GM12873 (cell line): ENCODE measurements around the gene MYL7.

Source experiments
- TF ChIP-seq, protein P1 (sequence below): IDR thresholded peaks from 2 replicates; pipeline ENCODE4 v1.5.1; 2012; ENCODE audit warnings: low read depth, mild to moderate bottlenecking, moderate library complexity, low read length, control low read depth; ENCODE audit not compliant: insufficient read depth; ENCODE audit errors: missing control alignments

The MYL7 gene

DNA sequence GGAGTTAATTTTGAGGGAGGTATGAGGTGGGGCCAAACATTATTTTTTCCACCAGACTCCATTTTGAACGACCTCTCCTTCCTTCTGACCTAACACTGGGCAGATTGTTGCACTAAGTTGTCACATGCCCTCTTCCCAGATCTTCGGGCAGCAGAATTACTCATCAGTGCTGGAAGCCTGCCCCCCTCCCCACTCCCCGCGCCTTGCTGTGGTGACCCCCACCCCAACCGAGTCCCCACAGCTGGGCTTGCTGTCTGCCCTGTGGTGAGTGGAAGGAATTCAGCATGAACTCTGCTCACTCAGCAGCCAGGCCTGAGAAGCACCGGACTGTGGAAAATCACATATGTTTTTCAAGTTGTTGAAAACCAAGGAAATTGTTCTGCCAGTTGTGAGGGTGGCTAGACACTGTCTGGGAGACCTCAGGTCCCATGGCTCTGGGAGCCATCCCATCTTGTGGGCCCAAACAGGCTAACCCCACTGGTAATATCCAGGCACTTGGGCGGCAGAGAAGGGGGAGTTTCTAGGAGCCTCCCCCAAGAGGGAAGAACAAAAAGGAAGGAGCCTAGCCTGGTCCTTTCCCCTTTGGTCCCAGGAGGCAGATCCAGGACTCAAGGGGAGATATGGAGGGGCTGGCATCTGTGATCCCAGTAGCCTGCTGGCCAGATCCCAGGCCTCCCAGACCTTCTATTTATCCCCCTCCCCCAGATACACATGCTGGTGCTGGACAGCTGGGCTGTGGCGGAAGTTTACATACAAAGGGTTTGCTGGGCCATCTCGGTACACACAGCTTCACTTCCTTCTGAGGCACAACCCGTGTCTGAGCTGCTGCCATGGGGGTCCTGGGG lies 40.5 kb downstream of the MYL7 start:
- TF ChIP-seq, protein P1, sequence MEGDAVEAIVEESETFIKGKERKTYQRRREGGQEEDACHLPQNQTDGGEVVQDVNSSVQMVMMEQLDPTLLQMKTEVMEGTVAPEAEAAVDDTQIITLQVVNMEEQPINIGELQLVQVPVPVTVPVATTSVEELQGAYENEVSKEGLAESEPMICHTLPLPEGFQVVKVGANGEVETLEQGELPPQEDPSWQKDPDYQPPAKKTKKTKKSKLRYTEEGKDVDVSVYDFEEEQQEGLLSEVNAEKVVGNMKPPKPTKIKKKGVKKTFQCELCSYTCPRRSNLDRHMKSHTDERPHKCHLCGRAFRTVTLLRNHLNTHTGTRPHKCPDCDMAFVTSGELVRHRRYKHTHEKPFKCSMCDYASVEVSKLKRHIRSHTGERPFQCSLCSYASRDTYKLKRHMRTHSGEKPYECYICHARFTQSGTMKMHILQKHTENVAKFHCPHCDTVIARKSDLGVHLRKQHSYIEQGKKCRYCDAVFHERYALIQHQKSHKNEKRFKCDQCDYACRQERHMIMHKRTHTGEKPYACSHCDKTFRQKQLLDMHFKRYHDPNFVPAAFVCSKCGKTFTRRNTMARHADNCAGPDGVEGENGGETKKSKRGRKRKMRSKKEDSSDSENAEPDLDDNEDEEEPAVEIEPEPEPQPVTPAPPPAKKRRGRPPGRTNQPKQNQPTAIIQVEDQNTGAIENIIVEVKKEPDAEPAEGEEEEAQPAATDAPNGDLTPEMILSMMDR, result no peak

DNA sequence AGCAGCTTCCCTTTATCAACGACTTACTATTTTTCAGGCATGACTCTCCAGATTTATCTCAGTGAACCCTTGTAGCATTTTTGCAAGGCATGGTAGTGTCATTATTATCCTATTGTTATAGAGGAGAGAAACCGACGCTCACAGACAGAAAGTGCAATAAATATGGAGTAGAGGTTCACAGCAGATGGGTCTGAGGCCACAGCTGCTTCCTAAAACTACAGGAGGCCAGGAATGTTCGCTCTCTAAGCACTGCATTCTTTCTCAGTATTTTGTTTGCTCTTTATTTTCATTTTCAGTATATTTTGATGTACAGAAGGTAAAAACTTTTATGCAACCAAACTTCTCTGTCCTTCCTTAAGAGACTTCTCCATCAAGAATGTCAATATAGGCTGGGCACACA lies 41.5 kb downstream of the MYL7 start:
- TF ChIP-seq, protein P1, result no peak

DNA sequence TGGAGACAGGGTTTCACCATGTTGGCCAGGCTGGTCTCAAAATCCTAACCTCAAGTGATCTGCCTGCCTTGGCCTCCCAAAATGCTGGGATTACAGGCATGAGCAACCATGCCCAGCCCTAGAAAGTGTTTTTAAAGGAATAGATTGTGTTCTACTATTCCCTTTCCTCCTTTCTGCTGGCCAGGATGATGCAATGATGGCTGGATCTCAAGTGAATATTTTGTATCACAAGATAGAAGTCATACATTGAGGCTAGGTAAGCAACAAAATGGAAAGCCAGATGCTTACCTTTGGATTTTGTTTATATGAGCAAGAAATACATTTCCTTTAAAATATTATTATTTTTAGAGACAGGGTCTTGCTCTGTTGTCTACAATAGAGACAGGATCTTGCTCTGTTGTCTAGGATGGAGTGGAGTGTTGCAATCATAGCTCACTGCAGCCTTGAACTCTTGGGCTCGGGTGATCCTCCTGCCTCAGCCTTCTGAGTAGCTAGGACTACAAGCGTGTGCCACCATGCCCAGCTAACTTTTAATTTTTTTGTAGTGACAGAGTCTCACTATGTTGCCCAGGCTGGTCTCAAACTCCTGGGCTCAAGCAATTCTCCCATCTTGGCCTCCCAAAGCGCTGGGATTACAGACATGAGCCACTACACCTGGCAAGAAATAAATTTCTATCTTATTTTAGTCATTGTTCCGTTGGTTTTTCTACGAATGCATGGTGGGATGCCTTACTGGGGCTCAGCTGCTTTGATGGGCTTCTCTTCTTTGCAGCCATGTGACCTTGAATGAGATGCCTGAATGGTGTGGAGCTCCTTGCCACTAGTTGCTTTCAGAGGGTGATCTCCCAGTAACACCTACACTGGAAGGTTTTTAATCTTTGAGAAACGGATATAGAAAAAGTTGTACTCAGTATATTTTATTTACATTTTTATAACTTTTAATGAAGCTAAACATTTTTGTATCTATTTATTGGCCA lies 42.8 kb downstream of the MYL7 start:
- TF ChIP-seq, protein P1, result no peak

DNA sequence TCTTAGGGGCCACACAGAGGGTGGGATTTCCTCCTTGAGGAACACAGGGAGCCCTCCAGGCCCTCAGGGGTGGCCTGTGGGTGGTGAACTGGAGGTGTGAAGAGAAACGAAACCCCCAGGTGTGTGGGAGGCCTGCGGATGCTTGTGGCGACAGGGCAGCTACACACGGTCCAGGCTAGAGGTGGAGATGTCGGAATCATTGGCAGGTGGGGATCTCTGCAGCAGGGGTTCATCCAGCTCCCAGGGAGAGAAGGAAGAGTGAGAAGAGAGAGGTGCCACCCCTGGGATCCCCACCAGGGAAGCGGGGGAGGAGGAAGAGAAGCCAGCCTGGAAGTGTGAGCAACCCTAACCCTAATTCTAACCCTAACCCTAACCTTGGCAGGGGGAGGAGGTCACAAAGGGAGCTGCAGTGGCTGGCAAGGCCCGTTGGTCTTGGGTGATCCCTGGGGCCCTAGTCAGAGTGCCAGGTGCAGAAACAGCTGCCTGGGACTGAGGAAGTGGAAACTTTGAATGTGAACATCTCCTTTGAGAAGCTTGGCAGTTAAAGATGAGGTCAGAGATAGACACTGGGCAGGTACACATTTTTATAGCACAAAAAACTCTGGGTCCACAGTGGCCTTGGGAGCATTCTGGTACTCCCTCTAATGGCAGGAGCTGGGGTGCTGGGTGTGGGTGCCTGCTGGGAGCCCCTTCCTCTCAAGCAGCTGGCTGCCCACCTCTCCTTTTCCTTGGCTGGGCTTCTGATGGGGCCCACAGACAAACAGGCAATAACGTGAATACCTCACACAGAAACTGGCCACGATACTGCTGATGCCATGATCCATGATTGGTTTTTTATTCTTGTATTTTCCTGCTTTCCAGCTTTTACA lies 43.8 kb downstream of the MYL7 start:
- TF ChIP-seq, protein P1, result no peak

DNA sequence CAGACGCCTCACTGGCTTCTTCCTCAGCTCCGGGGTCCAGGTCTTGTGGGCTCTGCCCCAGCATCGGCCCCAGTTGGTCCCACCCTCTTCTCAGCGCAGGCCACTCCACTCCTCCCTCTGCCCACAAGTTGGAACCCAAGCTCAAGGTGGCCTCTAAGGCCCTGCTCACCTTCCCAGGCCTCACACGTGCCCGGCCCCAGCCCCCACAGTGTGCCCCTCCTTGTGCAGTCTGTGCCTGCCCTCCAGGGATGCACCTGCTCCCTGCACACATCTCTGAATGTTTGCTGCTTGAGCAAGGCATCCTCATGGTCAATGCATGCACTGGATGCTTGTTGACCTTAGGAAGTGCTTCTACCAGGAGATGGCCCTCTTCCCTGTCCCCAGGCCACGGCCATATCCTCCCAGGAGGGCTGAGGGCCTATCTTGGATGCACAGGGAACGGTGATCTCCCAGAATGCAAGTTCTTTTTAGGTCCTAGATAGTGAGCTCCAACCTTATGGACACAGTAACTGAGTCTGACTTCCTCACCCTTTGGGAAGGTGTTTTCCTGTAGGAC lies 44.7 kb downstream of the MYL7 start:
- TF ChIP-seq, protein P1, result no peak

DNA sequence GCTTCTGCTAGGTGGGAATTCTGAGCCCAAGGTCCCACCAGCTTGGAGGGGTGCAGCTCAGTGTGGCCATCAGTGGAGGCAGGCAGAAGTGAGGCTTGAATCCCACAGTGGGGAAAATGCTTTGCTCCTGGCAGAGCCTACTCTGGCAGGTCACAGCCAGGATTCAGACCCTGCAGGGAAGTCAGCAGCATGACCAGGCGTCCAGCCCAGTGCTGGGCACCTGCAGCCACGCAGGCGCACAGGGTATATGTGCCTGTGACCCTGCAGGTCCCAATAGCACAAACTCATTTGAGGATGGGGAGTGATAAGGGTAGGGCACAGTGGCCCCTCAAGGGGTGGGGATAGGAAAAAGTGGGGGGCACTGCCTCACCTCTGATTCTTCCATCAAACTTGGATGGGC lies 45.4 kb downstream of the MYL7 start:
- TF ChIP-seq, protein P1, result no peak
